Nephron progenitor cell (in vitro differentiated cells): ENCODE measurements around the gene LENEP.

Source experiments
- DNase-seq: peaks from one replicate; pipeline ENCODE4 v3.0.0; 2021
- H3K27ac Mint-ChIP-seq: 2 replicates; pipeline ENCODE4 v1.8.0; 2021; ENCODE audit warnings: mild to moderate bottlenecking, moderate library complexity, mixed read lengths
- H3K27me3 Mint-ChIP-seq: 2 replicates; pipeline ENCODE4 v1.8.0; 2021; ENCODE audit warnings: mild to moderate bottlenecking, low read depth, mixed read lengths; ENCODE audit not compliant: poor library complexity
- H3K36me3 Mint-ChIP-seq: 2 replicates; pipeline ENCODE4 v1.8.0; 2021; ENCODE audit warnings: low read depth, mixed read lengths
- H3K4me1 Mint-ChIP-seq: 2 replicates; pipeline ENCODE4 v1.8.0; 2021; ENCODE audit warnings: mixed read lengths
- H3K4me3 Mint-ChIP-seq: 2 replicates; pipeline ENCODE4 v1.8.0; 2021; ENCODE audit warnings: mild to moderate bottlenecking, moderate library complexity, mixed read lengths
- H3K9me3 Mint-ChIP-seq: 2 replicates; pipeline ENCODE4 v1.8.0; 2021; ENCODE audit warnings: mild to moderate bottlenecking, moderate library complexity, mixed read lengths
- CTCF ChIP-seq: fragments of 200-600 bp; sonication (generic); IDR thresholded peaks from 2 replicates; pipeline ENCODE4 v1.5.0; 2021; ENCODE audit warnings: antibody characterized with exemption

LENEP gene

GRCh38 chr1:154971341-154971998, 21.9 kb upstream of the LENEP start:
- Mint-ChIP-seq H3K36me3 (peaks cover 20% of the 10 kb centered on the region), H3K4me3 (peak overlapping the region; percentile 88), H3K9me3 (no peaks in the 10 kb centered on the region), H3K27ac (peak overlapping the region; percentile 95), H3K27me3 (no peaks in the 10 kb centered on the region), H3K4me1 (peaks cover 52% of the 10 kb centered on the region)
- DNase-seq = no peak
- TF ChIP-seq CTCF = no peak

DNA sequence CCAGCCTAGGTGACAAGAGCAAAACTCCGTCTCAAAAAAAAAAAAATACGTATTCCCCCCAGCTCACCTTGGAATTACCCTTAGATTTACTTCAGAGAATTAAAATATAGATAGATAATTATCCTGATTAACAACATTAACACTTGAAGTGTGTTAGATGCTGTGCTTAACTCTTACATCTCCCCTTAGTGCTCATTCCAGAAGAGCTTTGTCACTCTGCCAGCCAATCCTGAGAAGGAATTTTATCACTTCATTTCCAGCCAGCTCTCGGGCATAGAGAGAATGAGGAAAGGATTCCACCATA, 21.2 kb upstream of the LENEP start:
- TF ChIP-seq CTCF = no peak
- H3K36me3 Mint-ChIP-seq = peaks cover 13% of the 10 kb centered on the region
- H3K4me3 Mint-ChIP-seq = no peak overlapping the region
- no peak for DNase-seq
- H3K27ac Mint-ChIP-seq = no peak overlapping the region
- no peaks in the 10 kb centered on the region for H3K9me3 Mint-ChIP-seq
- no peaks in the 10 kb centered on the region for H3K27me3 Mint-ChIP-seq
- H3K4me1 Mint-ChIP-seq = peaks cover 50% of the 10 kb centered on the region

DNA sequence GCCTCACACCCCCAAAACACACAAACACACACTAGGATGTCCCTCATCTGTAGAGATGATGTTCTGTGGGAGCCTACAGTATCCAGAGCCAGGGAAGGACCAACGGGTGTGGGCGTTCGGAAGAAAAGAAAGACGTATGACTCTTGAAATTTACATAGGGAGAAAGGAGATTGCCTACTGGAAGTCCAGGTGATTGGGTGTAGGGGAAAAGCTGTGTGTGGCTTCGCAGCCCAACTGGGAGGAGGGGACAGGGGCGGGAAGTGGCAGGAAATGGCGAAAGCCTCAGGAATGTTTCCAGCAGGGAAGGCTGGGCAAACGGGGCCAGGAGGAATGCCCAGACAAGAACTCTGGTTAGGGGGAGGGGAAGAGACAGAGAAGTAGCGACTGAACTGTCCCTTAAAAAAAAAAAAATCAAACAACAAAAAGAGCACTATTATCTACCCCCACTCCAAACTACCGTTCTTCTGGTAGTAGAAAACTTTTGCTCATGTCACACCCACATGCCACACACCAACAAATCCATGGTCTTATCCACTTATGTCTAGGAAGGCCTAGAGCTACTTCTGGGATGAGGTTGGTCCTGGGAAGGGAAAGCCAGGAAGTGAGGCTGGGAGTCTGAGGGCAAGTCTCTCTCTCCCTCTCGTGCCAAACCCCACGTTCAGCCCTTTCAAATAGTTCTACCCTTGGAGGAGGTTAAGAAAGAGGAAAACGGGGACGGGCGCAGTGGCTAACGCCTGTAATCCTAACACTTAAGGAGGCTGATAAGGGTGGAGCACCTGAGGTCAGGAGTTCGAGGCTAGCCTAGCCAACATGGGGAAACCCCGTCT, 20.7 kb upstream of the LENEP start:
- no peak for TF ChIP-seq CTCF
- H3K27ac Mint-ChIP-seq = no peak overlapping the region
- H3K4me1 Mint-ChIP-seq = peaks cover 47% of the 10 kb centered on the region
- peaks cover 11% of the 10 kb centered on the region for H3K36me3 Mint-ChIP-seq
- no peaks in the 10 kb centered on the region for H3K9me3 Mint-ChIP-seq
- DNase-seq = peak; percentile 61
- no peak overlapping the region for H3K4me3 Mint-ChIP-seq
- no peaks in the 10 kb centered on the region for H3K27me3 Mint-ChIP-seq

- Mint-ChIP-seq H3K4me1 (peaks cover 39% of the 10 kb centered on the region), H3K27ac (no peak overlapping the region), H3K4me3 (no peak overlapping the region), H3K9me3 (no peaks in the 10 kb centered on the region), H3K36me3 (peaks cover 8% of the 10 kb centered on the region), H3K27me3 (no peaks in the 10 kb centered on the region)
- no peak for TF ChIP-seq CTCF
- peak; percentile 97 for DNase-seq
Measured at GRCh38 chr1:154973344-154974101, 19.9 kb upstream of the LENEP start.

DNA sequence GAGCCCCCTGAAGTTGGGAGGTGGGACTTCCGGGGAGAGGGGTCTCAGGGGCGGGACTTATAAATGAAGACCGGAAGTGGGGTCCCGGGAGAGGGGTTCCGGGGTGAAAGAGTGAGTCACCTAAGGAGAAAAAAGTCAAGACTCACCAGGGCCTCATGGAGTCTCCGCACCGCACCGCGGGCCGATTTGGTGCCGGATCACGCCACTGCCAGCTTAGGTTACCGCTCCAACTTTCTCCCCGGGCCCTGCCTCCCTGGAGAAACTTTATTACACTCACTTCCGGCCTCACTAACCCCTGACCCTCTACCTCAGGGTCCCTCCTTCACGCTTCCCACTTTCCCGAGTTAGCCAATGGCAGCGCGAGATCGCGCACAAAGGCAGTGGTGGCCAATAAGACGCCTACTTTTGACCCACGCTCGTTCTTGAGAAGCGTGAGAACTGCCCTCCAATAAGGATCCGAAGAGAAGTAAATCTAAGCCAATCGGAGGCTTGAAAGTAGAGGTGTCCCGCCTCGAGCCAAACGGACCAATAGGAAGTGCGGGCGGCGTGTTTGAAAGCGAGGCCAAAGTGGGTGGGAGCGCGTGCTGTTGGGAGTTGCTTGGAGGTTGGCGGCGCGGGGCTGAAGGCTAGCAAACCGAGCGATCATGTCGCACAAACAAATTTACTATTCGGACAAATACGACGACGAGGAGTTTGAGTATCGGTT, 19.1 kb upstream of the LENEP start, which contains the start of gene CKS1B:
Gene CKS1B (plus strand): TSS at position 580 of the 706 bp plus-strand sequence. CDS start 65 bp downstream, at position 645.
- TF ChIP-seq CTCF = no peak
- no peak within 1 kb of the TSS for H3K4me3 Mint-ChIP-seq
- H3K27me3 Mint-ChIP-seq = no peaks in the 10 kb centered on the region
- H3K9me3 Mint-ChIP-seq = no peaks in the 10 kb centered on the region
- peaks cover 12% of the 10 kb centered on the region for H3K36me3 Mint-ChIP-seq
- peaks cover 31% of the 10 kb centered on the region for H3K4me1 Mint-ChIP-seq
- H3K27ac Mint-ChIP-seq = no peak within 1 kb of the TSS
- peak; percentile 94 for DNase-seq
